ENCODE results near the gene CERS6. TPM values are rescaled to one million over a fixed set of nuclear protein-coding genes. Genes with fewer than 3 reads are reported as not detected.

CERS6 gene
- total RNA-seq, 4 donors from 2014 or later, result 35.7 to 60.6 (median 39.2) TPM

DNA sequence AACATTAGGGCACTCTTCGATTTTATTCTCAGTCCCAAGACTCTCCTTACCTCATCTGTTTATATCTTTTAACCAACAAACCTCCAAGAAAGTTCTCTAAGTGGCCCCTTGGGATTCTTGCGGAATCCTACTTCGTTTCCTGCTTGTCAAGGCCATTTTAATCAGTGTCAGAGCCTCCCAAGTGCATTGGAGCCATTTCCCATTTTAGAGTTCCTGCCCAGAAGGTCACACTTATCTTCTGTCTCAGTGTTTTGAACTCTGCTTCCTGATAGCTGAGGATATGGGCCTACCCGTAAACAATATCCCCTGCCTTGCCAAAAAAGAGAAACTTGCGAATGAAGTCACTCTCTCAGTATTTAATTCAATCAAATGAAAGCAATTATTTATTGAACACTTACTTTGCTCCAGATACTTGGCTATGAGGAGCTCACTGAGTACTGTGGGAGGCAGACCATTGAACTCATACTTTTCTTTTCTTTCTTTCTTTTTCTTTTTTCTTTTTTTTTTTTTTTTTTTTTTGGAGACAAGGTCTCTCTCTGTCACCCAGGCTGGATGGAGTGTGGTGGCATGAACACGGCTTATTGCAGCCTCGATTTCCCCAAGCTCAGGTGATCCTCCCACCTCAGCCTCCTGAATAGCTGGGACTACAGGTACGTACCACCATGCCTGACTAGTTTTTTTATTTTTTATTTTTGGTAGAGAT lies 340.7 kb downstream of the CERS6 start:
- 76 to 79% methylated on average over 8 of the region's 8 CpGs for WGBS, 2 donors
- Histone ChIP-seq H3K4me3 (replicated peaks in 1 of 3) (no peak overlapping the region), H3K4me1 (peaks cover 20 to 23% of the 10 kb centered on the region in 2 donors), H3K36me3 (no peaks in the 10 kb centered on the region), H3K9me3 (no peaks in the 10 kb centered on the region), H3K27me3 (no peaks in the 10 kb centered on the region), H3K27ac (no peak overlapping the region)
- intact Hi-C loops (cut with DNase I), result no loop called here
- TF ChIP-seq, protein P1, sequence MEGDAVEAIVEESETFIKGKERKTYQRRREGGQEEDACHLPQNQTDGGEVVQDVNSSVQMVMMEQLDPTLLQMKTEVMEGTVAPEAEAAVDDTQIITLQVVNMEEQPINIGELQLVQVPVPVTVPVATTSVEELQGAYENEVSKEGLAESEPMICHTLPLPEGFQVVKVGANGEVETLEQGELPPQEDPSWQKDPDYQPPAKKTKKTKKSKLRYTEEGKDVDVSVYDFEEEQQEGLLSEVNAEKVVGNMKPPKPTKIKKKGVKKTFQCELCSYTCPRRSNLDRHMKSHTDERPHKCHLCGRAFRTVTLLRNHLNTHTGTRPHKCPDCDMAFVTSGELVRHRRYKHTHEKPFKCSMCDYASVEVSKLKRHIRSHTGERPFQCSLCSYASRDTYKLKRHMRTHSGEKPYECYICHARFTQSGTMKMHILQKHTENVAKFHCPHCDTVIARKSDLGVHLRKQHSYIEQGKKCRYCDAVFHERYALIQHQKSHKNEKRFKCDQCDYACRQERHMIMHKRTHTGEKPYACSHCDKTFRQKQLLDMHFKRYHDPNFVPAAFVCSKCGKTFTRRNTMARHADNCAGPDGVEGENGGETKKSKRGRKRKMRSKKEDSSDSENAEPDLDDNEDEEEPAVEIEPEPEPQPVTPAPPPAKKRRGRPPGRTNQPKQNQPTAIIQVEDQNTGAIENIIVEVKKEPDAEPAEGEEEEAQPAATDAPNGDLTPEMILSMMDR (IDR thresholded peaks at IDR 0.05), result no peak
- no peak for TF ChIP-seq POLR2A (IDR thresholded peaks at IDR 0.05)
- no peak for DNase-seq

DNA sequence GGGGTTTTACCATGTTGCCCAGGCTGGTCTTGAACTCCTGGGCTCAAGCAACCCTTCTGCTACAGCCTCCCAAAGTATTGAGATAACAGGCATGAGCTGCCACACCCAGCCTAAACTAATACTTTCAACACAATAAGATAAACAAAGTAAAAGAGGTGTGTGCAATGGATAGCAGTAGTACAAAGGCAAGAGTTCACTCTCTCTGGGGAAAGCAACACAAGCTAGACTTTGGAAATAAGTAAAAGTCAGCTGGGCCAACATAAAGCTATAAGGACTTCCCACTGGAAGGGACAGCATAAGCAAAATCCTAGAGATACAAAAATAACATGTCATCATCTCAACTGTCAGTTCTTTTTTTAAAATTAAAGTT lies 341.2 kb downstream of the CERS6 start:
- intact Hi-C loops (cut with DNase I), result no loop called here
- Histone ChIP-seq H3K27me3 (no peaks in the 10 kb centered on the region), H3K4me3 (replicated peaks in 1 of 3) (no peak overlapping the region), H3K4me1 (peaks cover 20 to 24% of the 10 kb centered on the region in 2 donors), H3K9me3 (no peaks in the 10 kb centered on the region), H3K27ac (no peak overlapping the region), H3K36me3 (no peaks in the 10 kb centered on the region)
- DNase-seq, result no peak
- TF ChIP-seq, protein P1 (IDR thresholded peaks at IDR 0.05), result no peak
- TF ChIP-seq POLR2A (IDR thresholded peaks at IDR 0.05), result no peak

DNA sequence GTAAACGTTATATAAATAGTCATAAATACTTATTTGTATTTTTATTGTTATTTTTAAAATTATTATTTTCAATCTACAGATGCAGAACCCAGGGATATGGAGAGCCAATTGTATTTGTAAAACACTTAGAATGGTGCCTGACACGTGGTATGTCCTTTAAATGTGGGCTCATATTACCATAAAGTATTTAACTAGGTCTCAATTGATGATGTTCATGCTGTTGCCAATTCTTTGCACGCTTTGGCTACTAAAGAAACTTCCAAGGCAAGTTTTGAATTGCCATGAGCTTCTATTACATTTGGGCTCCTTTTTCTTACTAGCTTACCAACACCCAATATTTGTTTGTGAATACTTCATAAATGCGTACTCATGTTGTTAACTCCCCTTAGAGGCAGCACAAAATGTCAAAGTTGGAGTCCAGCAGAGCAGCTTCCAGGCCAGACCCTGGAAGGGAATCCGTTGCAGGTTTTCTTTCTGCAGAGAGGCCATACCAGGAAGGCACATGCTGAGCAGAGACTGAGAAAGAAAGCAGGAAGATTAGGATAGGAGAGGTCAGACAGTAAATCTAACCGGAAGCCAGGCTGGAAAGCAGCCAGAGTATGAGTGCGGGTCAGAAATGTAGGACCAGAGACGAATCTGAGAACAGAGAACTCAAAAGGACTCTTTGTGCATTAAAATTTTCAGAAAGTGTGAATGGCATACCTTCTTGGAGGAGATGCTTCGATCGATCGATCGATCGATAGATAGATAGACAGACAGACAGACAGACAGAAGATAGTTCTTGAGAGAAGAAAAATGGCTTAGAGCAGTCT lies 342.2 kb downstream of the CERS6 start:
- H3K4me3 ChIP-seq (replicated peaks in 1 of 3), result no peak overlapping the region
- DNase-seq, result no peak
- H3K9me3 ChIP-seq, result no peaks in the 10 kb centered on the region
- no peaks in the 10 kb centered on the region for H3K27me3 ChIP-seq
- H3K27ac ChIP-seq, result peak overlapping the region in 2 of 3 donors; percentile 55 to 56
- 73 to 81% methylated on average over 13 of the region's 13 CpGs for WGBS, 2 donors
- intact Hi-C loops (cut with DNase I), result no loop called here
- H3K36me3 ChIP-seq, result no peaks in the 10 kb centered on the region
- peaks cover 25 to 33% of the 10 kb centered on the region in 2 donors for H3K4me1 ChIP-seq
- TF ChIP-seq, protein P1 (IDR thresholded peaks at IDR 0.05), result no peak
- no peak for TF ChIP-seq POLR2A (IDR thresholded peaks at IDR 0.05)

DNA sequence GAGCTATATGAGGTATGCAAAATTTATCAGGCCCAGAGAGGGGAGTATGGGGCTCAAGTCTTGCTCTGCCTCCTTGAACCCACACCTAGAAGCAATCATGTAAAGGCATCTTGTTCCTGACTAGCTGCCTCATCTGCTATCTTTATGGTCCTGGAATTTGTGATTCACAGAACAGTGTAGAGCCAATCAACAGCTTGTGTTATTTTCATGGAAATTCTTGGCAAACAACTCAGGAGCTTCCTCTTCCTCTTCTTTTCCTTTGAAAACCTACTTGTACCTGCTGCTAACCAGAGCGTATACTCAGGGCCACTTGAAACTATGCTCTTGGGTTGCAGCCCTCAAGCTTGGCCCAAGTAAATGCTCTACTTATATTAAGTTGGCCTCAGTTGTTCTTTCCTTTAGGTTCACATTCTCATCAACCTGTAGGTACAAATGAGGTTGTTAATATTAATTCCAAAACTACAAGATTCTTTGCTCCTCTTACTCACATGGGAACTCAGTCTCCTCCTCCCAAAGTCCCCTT lies 342.9 kb downstream of the CERS6 start:
- intact Hi-C loops (cut with DNase I), result no loop called here
- WGBS, 2 donors, result 20 to 24% methylated on average over 1 of the region's 1 CpG
- no peaks in the 10 kb centered on the region for H3K27me3 ChIP-seq
- peaks cover 31 to 39% of the 10 kb centered on the region in 2 donors for H3K4me1 ChIP-seq
- no peaks in the 10 kb centered on the region for H3K9me3 ChIP-seq
- TF ChIP-seq POLR2A (IDR thresholded peaks at IDR 0.05), result no peak
- TF ChIP-seq, protein P1 (IDR thresholded peaks at IDR 0.05), result no peak
- DNase-seq, result peak; percentile 53 to 59
- no peak overlapping the region for H3K4me3 ChIP-seq (replicated peaks in 1 of 3)
- no peaks in the 10 kb centered on the region for H3K36me3 ChIP-seq
- peak overlapping the region in 2 of 3 donors; percentile 55 to 56 for H3K27ac ChIP-seq

DNA sequence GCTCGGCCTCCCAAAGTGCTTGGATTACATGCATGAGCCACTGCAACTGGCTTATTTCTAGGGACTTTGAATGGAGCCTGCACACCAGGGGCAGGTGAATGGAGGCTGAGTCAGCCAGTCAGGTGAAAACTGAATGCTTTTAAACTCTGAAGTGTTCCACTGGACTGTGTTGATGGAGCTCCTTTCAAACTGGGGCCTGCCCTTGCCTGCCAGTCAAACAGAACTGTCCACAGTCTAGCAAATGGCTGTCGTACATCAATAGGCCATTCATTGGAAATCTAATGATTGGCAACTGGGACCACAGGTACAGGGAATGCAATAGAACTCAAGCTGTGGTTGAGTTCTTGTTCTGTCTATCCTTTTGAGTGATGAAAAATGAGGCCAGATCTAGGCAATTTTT lies 345.4 kb downstream of the CERS6 start:
- Histone ChIP-seq H3K4me1 (peaks cover 35 to 43% of the 10 kb centered on the region in 2 donors), H3K36me3 (no peaks in the 10 kb centered on the region), H3K9me3 (no peaks in the 10 kb centered on the region), H3K27ac (peak overlapping the region in 2 of 3 donors; percentile 50 to 71), H3K27me3 (no peaks in the 10 kb centered on the region), H3K4me3 (replicated peaks in 1 of 3) (no peak overlapping the region)
- TF ChIP-seq POLR2A (IDR thresholded peaks at IDR 0.05), result no peak
- TF ChIP-seq, protein P1 (IDR thresholded peaks at IDR 0.05), result no peak
- intact Hi-C loops (cut with DNase I), result no loop called here
- DNase-seq, result peak; percentile 43 to 56
- 42 to 45% methylated on average over 2 of the region's 2 CpGs for WGBS, 2 donors

All from thyroid gland (tissue), 4 donors.